ENCODE results near the gene ACIN1.

The ACIN1 gene

GRCh38 chr14:23056145-23056955 lies 38.6 kb downstream of the ACIN1 start:
- DNase-seq, result no peak

- no peak for DNase-seq
Measured at GRCh38 chr14:23055621-23056144, 39.3 kb downstream of the ACIN1 start.

DNA sequence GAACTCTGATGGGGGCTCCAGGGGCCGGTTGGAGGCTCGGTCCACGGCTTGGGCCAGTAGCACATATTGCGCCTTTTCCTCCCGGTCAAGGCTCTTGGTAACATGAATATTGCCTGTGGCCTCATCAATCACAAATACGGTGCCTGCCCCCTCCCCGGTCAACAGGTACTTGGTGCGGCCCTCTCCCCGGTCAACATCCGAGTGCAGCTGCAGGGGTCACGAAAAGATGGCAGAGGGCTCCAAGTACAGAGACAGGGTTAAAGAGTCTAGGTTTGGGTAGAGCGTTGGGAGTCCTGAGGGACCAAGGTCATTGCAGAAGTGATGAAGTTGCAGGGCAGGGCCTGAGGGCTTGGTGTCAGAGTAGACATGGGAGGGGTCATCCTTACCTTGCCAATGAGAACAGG lies 39.8 kb downstream of the ACIN1 start:
- DNase-seq, result no peak

DNA sequence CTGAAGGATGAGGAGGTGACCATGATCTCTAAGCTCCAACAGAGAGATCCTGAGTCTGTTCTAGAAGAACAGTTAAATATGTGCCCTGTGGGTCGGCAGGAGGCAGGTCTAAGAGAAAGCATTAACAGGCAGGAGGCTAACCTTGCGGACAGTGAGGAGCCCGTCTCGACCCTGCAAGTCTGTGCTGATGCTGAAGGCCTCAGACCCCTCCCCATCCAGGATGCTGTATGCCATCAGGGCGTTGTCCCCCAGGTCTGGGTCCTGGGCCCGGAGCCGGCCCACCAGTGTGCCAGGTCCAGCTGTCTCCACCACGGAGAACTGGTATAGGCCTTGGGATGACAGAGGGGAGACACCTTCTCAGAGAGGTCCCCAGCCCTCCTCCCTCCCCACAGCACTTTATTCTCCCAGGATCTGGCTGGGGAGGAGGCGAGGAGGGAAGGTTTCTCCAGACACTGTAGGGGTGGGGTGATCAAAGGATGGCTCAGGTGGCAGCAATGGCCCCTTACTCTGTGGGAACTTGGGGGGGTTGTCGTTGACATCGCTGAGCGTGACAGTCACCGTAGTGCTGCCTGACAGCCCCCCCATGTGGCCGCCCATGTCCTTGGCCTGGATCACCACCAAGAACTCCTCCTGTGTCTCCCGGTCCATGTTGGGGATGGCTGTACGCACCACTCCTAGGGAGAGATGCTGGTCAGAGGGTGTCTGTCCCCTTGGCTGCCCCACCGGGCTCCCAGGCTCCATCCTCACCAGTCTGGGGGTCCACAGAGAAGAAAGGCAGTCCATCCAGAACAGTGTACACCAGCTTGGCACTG lies 40.7 kb downstream of the ACIN1 start:
- no peak for DNase-seq

DNA sequence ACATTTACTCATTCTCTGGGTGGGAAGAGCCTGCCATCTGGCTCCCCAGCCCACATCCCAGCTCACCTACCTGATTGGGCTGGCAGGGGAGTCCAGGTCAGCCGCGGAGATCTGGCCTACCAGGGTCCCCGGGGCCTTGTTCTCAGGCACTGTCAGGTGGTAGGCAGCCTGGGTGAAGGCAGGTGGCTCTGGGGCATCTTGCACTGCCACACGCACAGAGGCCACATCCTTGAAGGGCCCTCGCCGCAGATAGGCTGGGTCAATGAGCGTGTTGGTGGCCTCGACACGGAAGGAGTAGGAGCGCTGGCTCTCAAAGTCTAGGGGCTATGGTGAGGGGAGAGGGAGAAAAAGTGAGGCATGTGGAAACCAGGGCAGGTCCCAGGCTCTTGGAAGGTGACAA lies 41.5 kb downstream of the ACIN1 start:
- DNase-seq, result no peak

DNA sequence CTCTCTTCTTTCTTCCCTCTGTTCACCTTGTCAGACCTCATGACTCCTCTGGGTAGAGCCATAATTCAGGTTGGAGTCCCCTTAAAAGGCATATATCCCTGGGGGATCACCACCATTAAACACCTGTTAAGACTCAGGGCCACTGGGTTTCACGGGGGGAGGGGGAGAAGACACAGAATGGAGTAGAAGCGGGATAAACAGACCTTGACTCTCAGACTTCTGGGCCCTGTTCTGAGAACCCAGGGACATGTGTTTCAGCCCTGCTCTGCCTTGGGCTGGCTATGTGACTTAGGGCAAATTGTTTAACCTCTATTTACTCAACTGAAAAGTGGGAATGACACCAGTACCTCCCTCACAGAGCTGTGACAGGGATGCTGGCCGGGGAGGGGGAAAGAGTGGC lies 42.3 kb downstream of the ACIN1 start:
- no peak for DNase-seq

GRCh38 chr14:23052182-23052623 lies 42.7 kb downstream of the ACIN1 start:
- no peak for DNase-seq

DNA sequence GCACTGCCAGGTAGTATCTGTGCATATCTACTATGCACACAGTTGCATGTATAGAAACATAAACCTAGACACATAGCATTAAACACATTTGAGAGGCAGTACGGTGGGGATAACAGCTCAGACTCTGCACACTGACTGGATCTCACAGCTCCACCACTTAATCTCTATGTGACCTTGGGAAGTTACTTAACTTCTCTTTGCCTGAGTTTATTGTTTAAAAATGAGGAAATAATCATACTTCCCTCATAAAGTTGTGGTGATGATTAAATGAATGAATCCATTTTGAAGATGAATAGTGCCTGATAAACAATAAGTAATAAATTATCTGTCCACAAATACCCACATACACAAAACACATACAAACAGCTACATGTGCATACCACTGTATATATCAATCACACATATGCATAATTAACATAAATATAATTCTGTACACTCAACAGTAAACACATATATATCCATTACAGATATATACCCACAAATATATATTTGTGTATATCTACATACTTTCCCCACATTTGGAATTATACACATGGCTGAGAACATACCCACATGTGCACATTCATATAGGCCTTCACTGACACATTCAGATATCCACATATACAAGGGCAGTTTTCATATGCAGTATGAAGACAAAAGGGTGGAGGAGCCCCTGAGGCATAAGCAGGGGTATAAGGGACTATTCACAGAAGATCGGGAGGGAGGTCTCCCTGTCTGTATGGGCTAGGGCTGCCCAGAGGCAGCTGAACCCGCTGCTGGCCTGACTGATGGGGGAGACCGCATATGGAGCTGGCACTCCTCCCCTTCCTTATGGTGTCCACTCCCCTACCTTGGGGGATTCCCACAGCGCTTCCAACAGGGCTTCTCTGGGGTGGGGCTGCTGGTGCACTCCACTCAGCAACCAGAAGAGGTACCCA lies 43.5 kb downstream of the ACIN1 start:
- DNase-seq, result no peak

DNA sequence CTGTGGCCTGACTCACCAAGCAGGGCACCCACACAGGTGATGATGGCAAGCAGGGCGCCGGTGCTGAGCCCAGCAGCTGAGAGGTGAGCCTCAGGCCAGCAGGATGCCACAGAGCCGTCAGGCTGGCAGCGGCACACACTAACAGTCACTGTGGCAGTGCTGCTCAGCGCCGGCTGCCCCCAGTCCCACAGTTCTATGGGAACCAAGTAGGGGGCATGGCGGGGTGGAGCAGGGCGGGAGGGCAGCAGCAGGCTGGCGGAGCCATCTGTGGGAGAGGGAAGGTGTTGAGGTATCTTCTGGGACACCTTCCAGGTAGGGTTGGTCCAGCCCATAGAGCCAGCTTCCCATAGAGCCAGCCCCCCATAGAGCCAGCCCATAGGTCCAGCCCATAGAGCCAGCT lies 45.9 kb downstream of the ACIN1 start:
- DNase-seq, result no peak

DNA sequence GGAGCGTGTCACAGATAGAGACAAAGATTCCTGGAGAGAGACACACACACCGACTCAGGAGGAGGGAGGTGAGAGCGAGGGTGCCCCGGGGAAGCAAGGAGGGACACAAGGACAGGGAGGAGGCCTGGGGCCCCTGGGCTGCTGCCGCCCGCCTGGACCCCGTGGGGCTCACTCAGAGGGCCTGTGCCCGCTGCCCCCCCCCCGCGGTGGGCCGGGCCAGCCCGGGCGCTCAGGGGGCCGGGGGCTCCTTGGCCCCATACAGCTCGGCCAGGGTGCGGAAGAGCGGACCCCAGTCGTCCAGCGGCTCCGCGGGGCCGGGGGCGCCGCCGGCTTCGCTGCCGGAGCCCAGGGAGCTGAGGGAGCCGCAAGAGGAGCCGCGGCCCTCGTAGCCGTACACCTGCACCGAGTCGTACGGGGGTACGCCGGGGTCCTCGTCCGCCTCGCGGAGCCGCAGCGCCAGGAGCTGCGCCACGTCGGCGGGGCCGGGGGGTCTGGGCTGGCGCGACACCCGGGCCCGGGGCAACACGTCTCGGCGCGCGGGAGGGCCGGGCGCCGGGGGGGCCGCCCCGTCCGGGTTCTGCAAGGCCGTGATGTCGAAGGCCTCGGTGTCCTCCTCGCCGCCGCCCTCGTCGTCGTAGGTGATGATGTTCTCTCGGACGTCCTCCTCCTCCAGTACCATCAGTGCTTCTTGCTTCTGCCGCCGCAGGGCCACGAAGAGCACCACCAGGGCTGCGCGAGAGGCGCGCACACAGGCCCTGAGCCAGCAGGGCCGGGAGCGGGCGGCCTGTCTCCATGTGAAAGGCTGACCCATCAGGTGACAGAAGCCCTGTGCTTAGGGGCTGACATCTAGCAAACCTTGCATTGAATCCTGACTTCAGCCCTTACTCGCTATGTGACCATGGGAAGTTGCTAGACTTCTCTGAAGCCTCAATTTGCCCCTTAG lies 46.9 kb downstream of the ACIN1 start:
- DNase-seq, result no peak

- no peak for DNase-seq
Measured at GRCh38 chr14:23047034-23047634, 47.8 kb downstream of the ACIN1 start.

DNA sequence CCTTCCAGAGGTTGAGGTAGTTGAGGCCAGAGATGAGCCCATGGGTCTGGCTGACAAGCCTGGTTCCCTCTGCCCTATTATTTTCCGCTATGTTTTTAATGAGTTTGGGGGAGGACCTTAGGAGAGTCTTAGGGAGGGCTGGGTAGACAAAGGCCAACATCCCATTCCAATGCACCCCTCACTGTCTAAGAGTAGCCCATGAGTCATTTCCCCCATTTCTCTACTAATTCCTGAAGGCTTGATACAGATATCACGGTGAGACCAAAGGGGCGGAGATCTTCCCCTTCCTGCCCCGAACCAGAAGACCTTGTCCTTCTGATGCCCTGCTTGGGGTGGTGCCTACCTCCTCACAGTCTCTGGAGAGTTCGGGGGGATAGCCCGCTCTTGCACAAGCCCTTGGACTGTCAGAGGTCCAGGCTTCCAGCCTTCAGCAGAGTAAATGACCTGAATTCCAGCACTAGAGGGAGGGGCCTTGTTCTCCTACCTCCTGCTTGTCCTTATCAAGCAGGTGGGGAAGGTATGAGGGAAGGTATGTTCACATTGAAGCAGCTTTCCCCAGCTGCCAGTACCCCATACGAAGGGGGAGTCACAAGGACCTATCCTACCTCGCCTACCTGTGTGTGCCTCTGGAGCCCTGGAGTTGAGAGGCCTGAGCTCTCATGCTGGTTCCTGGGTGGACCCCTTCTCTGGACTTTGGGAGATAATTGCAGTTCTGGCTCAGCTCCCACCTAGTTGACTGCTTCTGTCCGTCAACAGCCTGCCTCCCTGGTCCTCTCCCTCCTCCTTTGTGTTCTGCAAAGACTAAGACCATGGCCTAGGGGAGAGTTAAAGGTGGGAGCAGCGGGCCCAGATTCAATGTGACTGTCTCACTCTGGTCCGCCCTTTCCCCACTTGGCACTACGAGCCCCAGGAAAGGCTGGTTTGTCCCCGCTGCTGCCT lies 49.2 kb downstream of the ACIN1 start:
- no peak for DNase-seq

DNA sequence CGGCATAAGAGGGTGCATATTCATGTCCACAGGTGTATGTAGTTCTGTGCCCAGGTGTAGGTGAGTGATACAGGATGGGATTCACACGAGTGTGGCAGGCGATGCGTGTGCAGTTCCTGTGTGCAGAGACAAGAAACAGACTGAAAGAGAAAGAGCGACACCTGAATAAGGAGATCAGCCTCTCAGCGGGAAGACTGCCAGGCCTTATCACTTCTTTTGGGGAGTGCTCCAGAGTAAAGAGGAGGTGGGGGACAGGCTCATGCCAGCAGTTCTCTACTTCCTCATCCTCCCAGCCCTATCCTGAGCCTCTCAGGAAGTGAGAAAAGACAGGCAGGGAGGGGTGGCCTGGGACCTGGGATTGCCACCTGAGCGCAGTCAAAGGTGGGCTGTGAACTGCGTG lies 50.1 kb downstream of the ACIN1 start:
- DNase-seq, result no peak

DNA sequence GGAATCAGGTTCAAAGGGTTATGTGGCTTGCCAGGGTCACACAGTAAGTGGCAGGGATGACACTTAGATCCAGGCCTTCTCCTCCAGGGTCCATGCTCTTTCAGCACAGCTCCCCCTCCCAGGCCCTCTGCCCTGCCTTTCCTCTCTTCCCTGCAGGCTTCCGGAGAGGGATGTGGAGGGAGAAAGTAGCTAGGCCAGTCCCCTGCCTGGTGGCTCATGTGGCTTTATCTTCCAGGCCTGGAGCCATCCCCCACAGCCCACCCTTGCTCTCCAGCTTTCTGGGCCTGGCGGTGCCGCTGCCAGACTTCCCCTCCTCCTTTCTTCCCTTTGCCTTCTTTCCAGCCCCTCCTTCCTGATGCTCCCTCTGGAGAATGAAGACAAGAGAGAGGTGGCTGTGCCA lies 51.2 kb downstream of the ACIN1 start:
- no peak for DNase-seq

- no peak for DNase-seq
Measured at GRCh38 chr14:23043145-23043544, 51.8 kb downstream of the ACIN1 start.

GRCh38 chr14:23042162-23042965 lies 52.6 kb downstream of the ACIN1 start, which contains the start of gene PSMB11:
Gene PSMB11 (plus strand): TSS chr14:23042212. CDS start chr14:23042226, 14 bp downstream.
- DNase-seq, result no peak

DNA sequence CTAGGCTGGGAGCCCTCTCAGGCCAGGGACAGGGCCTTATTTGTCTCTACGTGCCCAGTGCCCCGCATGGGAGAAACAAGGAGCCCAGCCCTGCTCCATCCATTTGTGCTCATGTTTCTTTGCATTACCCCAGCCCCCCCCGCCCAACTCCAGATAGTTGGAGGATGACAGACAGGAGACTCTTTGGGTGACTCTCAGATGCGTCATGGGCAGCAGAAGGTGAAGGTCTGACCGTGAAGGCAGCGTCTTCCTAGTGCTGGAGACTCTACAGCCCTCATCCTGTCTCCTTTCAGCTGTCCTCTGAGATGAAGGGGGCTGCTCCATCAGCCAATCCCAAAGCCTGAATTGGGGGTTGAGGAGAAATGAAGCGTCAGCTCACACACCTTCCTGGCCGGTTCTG lies 53.2 kb downstream of the ACIN1 start:
- DNase-seq, result no peak

DNA sequence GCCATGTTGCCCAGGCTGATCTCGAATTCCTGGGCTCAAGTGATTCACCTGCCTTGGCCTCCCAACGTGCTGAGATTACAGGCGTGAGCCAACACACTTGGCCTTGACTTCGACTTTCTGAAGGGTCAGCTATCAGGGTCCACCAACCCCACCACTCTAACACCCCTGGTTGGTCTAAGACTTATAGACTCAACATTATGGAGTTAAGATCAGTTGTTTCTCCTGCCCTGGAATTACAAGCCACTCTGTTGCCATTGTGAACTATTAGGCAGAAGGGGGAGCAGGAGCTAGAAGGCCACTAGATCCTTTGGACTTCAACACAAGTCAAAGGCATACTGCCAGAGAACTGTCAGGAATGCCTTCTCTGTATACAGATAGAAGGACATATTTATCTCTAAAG lies 54.8 kb downstream of the ACIN1 start:
- DNase-seq, result no peak

All from NCI-H187 treated with DMSO at 0.1 percent for 48 hours (cell line).